Keratinocyte (primary cell): ENCODE data around the gene GABRG1. TPM values are rescaled to one million over a fixed set of nuclear protein-coding genes. Genes with fewer than 3 reads are reported as not detected.

Experiments used
- DNase-seq: peaks from one replicate; pipeline ENCODE4 v3.0.0-alpha.2; 2011; ENCODE audit warnings: low read depth, missing footprints, low spot score
- FAIRE-seq: peaks from 2 replicates; lab custom pipeline; 2011; peaks lifted over from hg19 to GRCh38; lab: Jason Lieb, UNC
- H2AFZ ChIP-seq: 2 replicates; pipeline ENCODE4 v1.6.0; 2012; ENCODE audit warnings: low read length, control low read depth, inconsistent platforms; ENCODE audit not compliant: control insufficient read depth
- H3K27ac ChIP-seq: 2 replicates; pipeline ENCODE4 v1.5.1; 2011; ENCODE audit warnings: low read length; ENCODE audit not compliant: control insufficient read depth, insufficient read depth
- H3K27me3 ChIP-seq: 3 replicates; pipeline ENCODE4 v1.6.0; 2011; ENCODE audit warnings: low read length; ENCODE audit not compliant: control insufficient read depth, insufficient read depth; ENCODE audit errors: extremely low read depth
- H3K36me3 ChIP-seq, 2 experiments: 2 replicates in 1 of 2; 3 replicates in 1 of 2; pipeline ENCODE4 v1.5.1; 2011; ENCODE audit warnings: low read length in 2 of 2, mild to moderate bottlenecking in 1 of 2; ENCODE audit not compliant: control insufficient read depth in 2 of 2, insufficient read depth in 2 of 2; ENCODE audit errors: extremely low read depth in 1 of 2
- H3K4me1 ChIP-seq: 3 replicates; pipeline ENCODE4 v1.5.1; 2011; ENCODE audit warnings: low read length; ENCODE audit not compliant: control insufficient read depth, insufficient read depth; ENCODE audit errors: extremely low read depth
- H3K4me2 ChIP-seq: 3 replicates; pipeline ENCODE4 v1.6.0; 2011; ENCODE audit warnings: low read depth, low read length; ENCODE audit not compliant: control insufficient read depth, insufficient read depth; ENCODE audit errors: extremely low read depth
- H3K4me3 ChIP-seq, 3 experiments: fragments of 200-600 bp in 1 of 3; sonication (generic) in 1 of 3; 2 replicates in 2 of 3; 3 replicates in 1 of 3; pipeline ENCODE4 v1.5.1; 2011 to 2016; ENCODE audit warnings: low read length in 3 of 3, mild to moderate bottlenecking in 3 of 3, control low read depth in 2 of 3, inconsistent platforms in 1 of 3, low read depth in 1 of 3, mixed read lengths in 1 of 3, mixed run types in 1 of 3, moderate library complexity in 1 of 3; ENCODE audit not compliant: control insufficient read depth in 2 of 3, insufficient read depth in 2 of 3; ENCODE audit errors: extremely low read depth in 1 of 3
- H3K79me2 ChIP-seq: 2 replicates; pipeline ENCODE4 v1.6.0; 2012; ENCODE audit warnings: low read length; ENCODE audit not compliant: control insufficient read depth, insufficient read depth
- H3K9ac ChIP-seq: 3 replicates; pipeline ENCODE4 v1.6.0; 2011; ENCODE audit warnings: low read length; ENCODE audit not compliant: control insufficient read depth, insufficient read depth; ENCODE audit errors: extremely low read depth
- H3K9me1 ChIP-seq: 3 replicates; pipeline ENCODE4 v1.6.0; 2011; ENCODE audit warnings: low read length; ENCODE audit not compliant: control insufficient read depth, insufficient read depth; ENCODE audit errors: extremely low read depth
- H3K9me3 ChIP-seq: 2 replicates; pipeline ENCODE4 v1.5.1; 2012; ENCODE audit warnings: low read depth, low read length; ENCODE audit not compliant: control insufficient read depth
- H4K20me1 ChIP-seq: 3 replicates; pipeline ENCODE4 v1.6.0; 2011; ENCODE audit warnings: low read length; ENCODE audit not compliant: control insufficient read depth, insufficient read depth; ENCODE audit errors: extremely low read depth
- dilution Hi-C: fragments of 300-500 bp; cut with MboI; formaldehyde crosslinking; loops from one replicate; pipeline ENCODE4 v1.7.0; 2020; ENCODE audit warnings: low sequenced_read_pairs; ENCODE audit not compliant: extremely low pct_ligation_motif_present
- polyA plus RNA-seq, 5 experiments: library from polyadenylated mRNA; depleted of rRNA in 3 of 5; stranded (reverse) in 3 of 5; stranded (forward) in 1 of 5; unstranded in 1 of 5; fragments of >200 nt; gene quantifications; 1 replicate in 1 of 5; 2 replicates in 3 of 5; 3 replicates in 1 of 5; pipeline versions ENCODE4 v1.2.1 to v1.2.3, GENCODE V29; 2011 to 2012; ENCODE audit warnings: missing spikeins in 2 of 5, low read depth in 1 of 5, low replicate concordance in 1 of 5
- TF ChIP-seq, protein P1 (sequence below), 3 experiments: IDR thresholded peaks in 1 of 3; conservative IDR thresholded peaks in 1 of 3; optimal IDR thresholded peaks in 1 of 3; 2 replicates in 2 of 3; 3 replicates in 1 of 3; pipeline versions ENCODE3 to v1.5.1; 2011; ENCODE audit warnings: low read length in 3 of 3, mild to moderate bottlenecking in 3 of 3, moderate library complexity in 2 of 3, control low read depth in 1 of 3, inconsistent platforms in 1 of 3; ENCODE audit not compliant: insufficient read depth in 2 of 3; ENCODE audit errors: extremely low read depth in 1 of 3

GABRG1 gene
- polyA plus RNA-seq, 1 donor (not counting 4 experiments of a cell fraction or from before 2014, with no cell fraction given): not detected

GRCh38 chr4:45987858-45988257, 136.0 kb downstream of the GABRG1 start:
- Histone ChIP-seq H3K4me2 (no peak overlapping the region), H3K36me3 (no peaks in the 10 kb centered on the region), H3K9me1 (no peaks in the 10 kb centered on the region), H3K9me3 (peaks cover 3% of the 10 kb centered on the region), H4K20me1 (no peaks in the 10 kb centered on the region), H3K4me1 (no peaks in the 10 kb centered on the region), H3K79me2 (no peaks in the 10 kb centered on the region), H3K9ac (no peak overlapping the region), H3K27me3 (no peaks in the 10 kb centered on the region), H2AFZ (no peak overlapping the region), H3K4me3 (no peak overlapping the region), H3K27ac (no peak overlapping the region)
- dilution Hi-C loops: no loop called here
- FAIRE-seq: no peak
- TF ChIP-seq, protein P1, sequence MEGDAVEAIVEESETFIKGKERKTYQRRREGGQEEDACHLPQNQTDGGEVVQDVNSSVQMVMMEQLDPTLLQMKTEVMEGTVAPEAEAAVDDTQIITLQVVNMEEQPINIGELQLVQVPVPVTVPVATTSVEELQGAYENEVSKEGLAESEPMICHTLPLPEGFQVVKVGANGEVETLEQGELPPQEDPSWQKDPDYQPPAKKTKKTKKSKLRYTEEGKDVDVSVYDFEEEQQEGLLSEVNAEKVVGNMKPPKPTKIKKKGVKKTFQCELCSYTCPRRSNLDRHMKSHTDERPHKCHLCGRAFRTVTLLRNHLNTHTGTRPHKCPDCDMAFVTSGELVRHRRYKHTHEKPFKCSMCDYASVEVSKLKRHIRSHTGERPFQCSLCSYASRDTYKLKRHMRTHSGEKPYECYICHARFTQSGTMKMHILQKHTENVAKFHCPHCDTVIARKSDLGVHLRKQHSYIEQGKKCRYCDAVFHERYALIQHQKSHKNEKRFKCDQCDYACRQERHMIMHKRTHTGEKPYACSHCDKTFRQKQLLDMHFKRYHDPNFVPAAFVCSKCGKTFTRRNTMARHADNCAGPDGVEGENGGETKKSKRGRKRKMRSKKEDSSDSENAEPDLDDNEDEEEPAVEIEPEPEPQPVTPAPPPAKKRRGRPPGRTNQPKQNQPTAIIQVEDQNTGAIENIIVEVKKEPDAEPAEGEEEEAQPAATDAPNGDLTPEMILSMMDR (optimal IDR thresholded peaks at IDR 0.05 in 1 of 3, IDR thresholded peaks at IDR 0.05 in 1 of 3, conservative IDR thresholded peaks at IDR 0.05 in 1 of 3; ENCODE audit: extremely low read depth in 1 of 3, insufficient read depth in 2 of 3, low read length in 3 of 3): no peak
- no peak for DNase-seq
